ENCODE data around the gene IGF1.

IGF1 gene

DNA sequence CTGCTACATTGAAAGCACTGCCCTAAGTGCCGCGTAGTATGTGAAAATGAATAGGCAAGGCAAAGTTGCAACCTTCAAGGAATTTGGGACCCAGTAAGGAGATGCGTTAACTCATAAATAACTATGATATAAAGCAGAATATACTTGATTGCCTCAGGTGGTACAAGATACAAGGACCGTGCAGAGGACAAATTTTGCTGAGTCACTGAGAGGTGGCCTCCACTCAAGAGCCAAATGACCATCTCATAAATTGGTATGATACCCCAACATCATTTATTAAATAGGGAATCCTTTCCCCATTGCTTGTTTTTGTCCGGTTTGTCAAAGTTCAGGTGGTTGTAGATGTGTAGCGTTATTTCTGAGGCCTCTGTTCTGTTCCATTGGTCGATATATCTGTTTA is 35.7 kb downstream of the IGF1 start:
- TF ChIP-seq, protein P1, sequence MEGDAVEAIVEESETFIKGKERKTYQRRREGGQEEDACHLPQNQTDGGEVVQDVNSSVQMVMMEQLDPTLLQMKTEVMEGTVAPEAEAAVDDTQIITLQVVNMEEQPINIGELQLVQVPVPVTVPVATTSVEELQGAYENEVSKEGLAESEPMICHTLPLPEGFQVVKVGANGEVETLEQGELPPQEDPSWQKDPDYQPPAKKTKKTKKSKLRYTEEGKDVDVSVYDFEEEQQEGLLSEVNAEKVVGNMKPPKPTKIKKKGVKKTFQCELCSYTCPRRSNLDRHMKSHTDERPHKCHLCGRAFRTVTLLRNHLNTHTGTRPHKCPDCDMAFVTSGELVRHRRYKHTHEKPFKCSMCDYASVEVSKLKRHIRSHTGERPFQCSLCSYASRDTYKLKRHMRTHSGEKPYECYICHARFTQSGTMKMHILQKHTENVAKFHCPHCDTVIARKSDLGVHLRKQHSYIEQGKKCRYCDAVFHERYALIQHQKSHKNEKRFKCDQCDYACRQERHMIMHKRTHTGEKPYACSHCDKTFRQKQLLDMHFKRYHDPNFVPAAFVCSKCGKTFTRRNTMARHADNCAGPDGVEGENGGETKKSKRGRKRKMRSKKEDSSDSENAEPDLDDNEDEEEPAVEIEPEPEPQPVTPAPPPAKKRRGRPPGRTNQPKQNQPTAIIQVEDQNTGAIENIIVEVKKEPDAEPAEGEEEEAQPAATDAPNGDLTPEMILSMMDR (conservative IDR thresholded peaks at IDR 0.05), result no peak
- H3K27ac ChIP-seq, result no peak overlapping the region

- TF ChIP-seq, protein P1 (conservative IDR thresholded peaks at IDR 0.05), result no peak
- H3K27ac ChIP-seq, result no peak overlapping the region
These were observed 36.3 kb downstream of the IGF1 start for GRCh38 chr12:102444093-102444492.

DNA sequence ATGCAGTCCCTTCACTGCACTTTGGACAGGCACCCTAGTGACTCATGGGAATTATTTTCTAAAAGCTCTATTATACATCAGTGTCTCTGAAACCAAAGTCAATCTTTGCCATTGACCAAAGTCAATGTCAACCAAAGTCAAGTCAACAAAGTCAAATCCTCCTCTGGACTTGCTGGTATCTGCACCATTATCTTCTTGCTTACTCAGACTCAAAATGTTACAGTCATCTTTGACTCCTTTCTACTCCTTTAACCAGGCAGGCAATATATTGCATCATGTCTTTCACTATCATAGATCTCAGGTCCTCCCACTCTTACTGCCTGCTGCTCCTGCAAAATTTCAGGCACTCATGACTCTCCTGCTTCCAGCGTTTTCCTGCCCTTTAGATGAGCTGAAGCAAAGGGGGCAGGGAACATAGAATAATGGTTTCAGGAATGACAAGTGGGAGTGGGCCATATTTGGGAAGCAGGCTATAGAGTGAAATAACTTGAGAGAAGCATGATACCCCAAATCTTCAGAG is 39.2 kb downstream of the IGF1 start:
- H3K27ac ChIP-seq, result no peak overlapping the region
- TF ChIP-seq, protein P1 (conservative IDR thresholded peaks at IDR 0.05), result no peak

- no peak overlapping the region for H3K27ac ChIP-seq
These were observed 40.6 kb downstream of the IGF1 start for GRCh38 chr12:102439426-102440405.

GRCh38 chr12:102438827-102439210 is 41.5 kb downstream of the IGF1 start:
- no peak overlapping the region for H3K27ac ChIP-seq
- TF ChIP-seq, protein P1 (conservative IDR thresholded peaks at IDR 0.05), result no peak

More at GRCh38 chr12:102439426-102440405, 40.6 kb downstream of the IGF1 start:
- TF ChIP-seq, protein P1 (conservative IDR thresholded peaks at IDR 0.05), result no peak

DNA sequence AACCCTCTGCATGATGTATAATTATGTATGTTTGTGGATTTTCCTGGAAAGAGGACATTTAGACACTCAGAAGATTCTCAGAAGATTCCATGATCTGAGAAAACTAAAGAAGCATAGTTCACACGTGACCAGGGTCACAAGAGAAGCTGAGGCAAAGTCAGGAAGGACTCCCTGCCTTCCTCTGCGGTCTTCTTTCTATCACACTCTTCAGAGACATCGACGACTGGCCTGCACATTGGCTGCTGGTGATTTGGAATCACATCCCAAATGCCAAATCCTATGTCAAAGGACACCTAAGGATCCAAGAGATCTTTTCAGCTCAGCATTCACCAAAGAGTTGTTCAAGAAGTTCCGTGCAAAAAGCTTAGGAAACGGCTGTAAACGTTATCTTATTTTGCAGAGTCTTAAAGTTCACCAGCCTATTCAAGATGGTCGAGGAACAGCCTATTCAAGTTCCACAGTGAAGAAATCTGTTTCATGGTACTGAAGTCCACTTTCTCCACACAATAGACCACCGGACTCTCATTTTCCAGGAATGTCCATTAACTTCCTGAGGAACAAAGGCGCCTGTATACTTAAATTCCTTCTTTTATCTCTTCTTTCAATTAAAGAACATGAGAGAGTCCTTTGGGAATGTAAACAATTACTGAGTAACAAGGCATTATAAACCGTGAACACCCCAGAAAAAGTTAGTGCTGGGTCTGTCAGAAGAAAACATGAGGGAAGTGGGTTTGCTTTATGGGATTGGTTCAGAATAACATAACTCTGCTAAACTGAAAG is 42.1 kb downstream of the IGF1 start:
- TF ChIP-seq, protein P1 (conservative IDR thresholded peaks at IDR 0.05), result no peak
- no peak overlapping the region for H3K27ac ChIP-seq

DNA sequence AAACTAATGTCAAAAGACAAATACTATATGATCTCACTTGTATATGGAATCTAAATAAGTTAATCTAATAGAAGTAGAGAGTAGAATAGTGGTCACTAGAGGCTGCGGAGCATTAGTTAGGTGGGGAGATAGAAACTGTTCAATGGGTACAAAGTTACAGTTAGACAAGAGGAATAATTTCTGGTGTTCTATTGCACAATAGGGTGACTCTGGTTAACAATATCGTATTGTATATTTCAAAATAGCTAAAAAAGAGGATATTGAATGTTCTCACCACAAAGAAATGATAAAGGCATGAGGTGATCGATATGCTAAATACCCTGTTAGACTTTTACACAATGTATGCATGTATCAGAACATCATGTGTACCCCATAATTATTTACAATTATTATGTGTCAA is 42.9 kb downstream of the IGF1 start:
- TF ChIP-seq, protein P1 (conservative IDR thresholded peaks at IDR 0.05), result no peak
- no peak overlapping the region for H3K27ac ChIP-seq
